Fibroblast of lung (primary cell): ENCODE measurements around the gene GRN.

Source experiments
- CTCF ChIP-seq, 2 donors: IDR thresholded peaks in 1 of 2; conservative IDR thresholded peaks in 1 of 2; 1 replicate in 1 of 2; 2 replicates in 1 of 2; pipeline ENCODE4 v1.5.1; 2011 to 2012; ENCODE audit warnings: low read length in 2 of 2, control low read depth in 1 of 2, inconsistent platforms in 1 of 2, low read depth in 1 of 2, mild to moderate bottlenecking in 1 of 2
- EZH2 ChIP-seq: IDR thresholded peaks from 2 replicates; pipeline ENCODE4 v1.5.1; 2012; ENCODE audit warnings: low read length, control low read depth, mild to moderate bottlenecking; ENCODE audit errors: missing control alignments

GRCh38 chr17:44348234-44348987 lies 3.3 kb downstream of the GRN start:
- no peak for TF ChIP-seq CTCF (conservative IDR thresholded peaks at IDR 0.05 in 1 of 2, IDR thresholded peaks at IDR 0.05 in 1 of 2; ENCODE audit: low read depth in 1 of 2, low read length in 2 of 2)
- no peak for TF ChIP-seq EZH2
